KOPT-K1 (cell line): ENCODE results near the gene MALAT1.
"Not testable (repeated sequence)": the region's sequence is repeated elsewhere in the genome, so short reads cannot be mapped to it uniquely, and the experiment has no call there.

Experiments
- H3K27ac ChIP-seq: fragments of 200-600 bp; sonication (generic); 2 replicates; pipeline ENCODE4 v1.5.1; 2016; ENCODE audit warnings: antibody characterized with exemption, mild to moderate bottlenecking, low read depth, low read length; ENCODE audit not compliant: poor library complexity, severe bottlenecking
- H3K36me3 ChIP-seq: fragments of 200-600 bp; sonication (generic); 2 replicates; pipeline ENCODE4 v1.5.1; 2017; ENCODE audit warnings: antibody characterized with exemption, mild to moderate bottlenecking, low read length, moderate library complexity; ENCODE audit not compliant: insufficient read depth
- H3K9me3 ChIP-seq: fragments of 200-600 bp; sonication (generic); 2 replicates; pipeline ENCODE4 v1.5.1; 2017; ENCODE audit warnings: antibody characterized with exemption, low read length, mild to moderate bottlenecking; ENCODE audit not compliant: insufficient read depth, poor library complexity, severe bottlenecking

Gene MALAT1

GRCh38 chr11:65498977-65499712 lies at the start of gene MALAT1:
MALAT1 (plus strand) TSS chr11:65499045.
- Histone ChIP-seq H3K9me3 (no peaks in the 10 kb centered on the region), H3K36me3 (peaks cover 45% of the 10 kb centered on the region), H3K27ac (peak within 1 kb of the TSS; percentile 100)

- H3K36me3 ChIP-seq, H3K9me3 ChIP-seq, H3K27ac ChIP-seq: not testable (repeated sequence)
Measured at GRCh38 chr11:65451301-65451700, 47.5 kb upstream of the MALAT1 start.

DNA sequence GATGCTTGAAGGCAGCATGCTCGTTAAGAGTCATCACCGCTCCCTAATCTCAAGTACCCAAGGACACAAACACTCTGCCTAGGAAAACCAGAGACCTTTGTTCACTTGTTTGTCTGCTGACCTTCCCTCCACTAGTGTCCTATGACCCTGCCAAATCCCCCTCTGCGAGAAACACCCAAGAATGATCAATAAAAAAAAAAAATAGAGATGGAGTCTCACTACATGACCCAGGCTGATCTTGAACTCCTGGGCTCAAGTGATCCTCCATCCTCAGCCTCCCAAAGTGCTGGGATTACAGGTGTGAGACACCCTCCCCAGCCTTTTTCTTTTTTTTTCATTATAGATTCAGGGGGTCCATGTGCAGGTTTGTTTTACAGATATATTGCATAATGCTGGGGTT lies 46.6 kb upstream of the MALAT1 start:
- H3K9me3 ChIP-seq, H3K27ac ChIP-seq, H3K36me3 ChIP-seq: not testable (repeated sequence)

- Histone ChIP-seq H3K27ac (no peak overlapping the region), H3K9me3 (no peaks in the 10 kb centered on the region), H3K36me3 (no peaks in the 10 kb centered on the region)
Measured at GRCh38 chr11:65452806-65453490, 45.9 kb upstream of the MALAT1 start.

- Histone ChIP-seq H3K27ac (no peak overlapping the region), H3K36me3 (no peaks in the 10 kb centered on the region)
Measured at GRCh38 chr11:65454311-65454695, 44.5 kb upstream of the MALAT1 start.

GRCh38 chr11:65454696-65455456 lies 44.0 kb upstream of the MALAT1 start:
- peak overlapping the region; percentile 33 for H3K27ac ChIP-seq

More at GRCh38 chr11:65454311-65454695, 44.5 kb upstream of the MALAT1 start:
- H3K9me3 ChIP-seq = no peaks in the 10 kb centered on the region

DNA sequence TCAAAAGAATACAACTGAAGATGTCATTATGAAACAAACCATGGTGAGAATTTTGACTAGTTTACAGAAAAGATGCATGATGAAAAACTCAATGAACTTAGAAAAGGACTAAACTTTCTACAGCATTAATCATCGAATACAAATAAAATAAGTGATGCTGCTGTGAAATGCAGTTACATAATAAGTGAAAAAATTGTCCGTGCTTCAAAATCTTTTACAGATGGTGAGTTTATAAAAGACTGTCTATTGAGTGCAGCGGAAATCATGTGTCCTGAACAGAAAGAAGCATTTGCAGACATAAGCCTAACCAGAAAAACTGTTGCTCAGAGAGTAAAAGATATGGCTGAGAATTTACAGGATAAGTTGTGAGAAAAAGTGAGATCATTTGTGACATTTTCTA lies 42.4 kb upstream of the MALAT1 start:
- H3K9me3 ChIP-seq = no peaks in the 10 kb centered on the region
- H3K36me3 ChIP-seq = no peaks in the 10 kb centered on the region
- H3K27ac ChIP-seq = no peak overlapping the region

More at GRCh38 chr11:65454696-65455456, 44.0 kb upstream of the MALAT1 start:
- H3K9me3 ChIP-seq = no peaks in the 10 kb centered on the region
- no peaks in the 10 kb centered on the region for H3K36me3 ChIP-seq

DNA sequence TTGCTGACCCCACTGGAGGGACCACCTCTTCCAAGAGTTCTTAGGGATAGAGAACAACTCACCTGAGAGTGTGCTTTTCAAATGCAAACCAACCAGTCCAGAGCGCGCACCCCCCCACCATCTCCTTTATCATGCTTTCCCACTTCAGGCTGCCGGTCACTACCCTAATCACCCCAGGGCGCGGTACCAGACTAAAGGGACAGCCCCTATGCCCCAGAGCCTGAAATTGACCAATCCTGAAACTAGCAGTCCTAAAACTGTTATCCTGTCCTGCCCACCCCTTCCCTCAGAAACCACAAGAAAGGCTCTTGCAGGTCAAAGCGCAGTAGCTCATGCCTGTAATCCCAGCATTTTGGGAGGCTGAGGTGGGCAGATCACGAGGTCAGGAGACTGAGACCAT lies 39.3 kb upstream of the MALAT1 start:
- H3K36me3 ChIP-seq = no peaks in the 10 kb centered on the region
- H3K27ac ChIP-seq = no peak overlapping the region
- no peaks in the 10 kb centered on the region for H3K9me3 ChIP-seq

DNA sequence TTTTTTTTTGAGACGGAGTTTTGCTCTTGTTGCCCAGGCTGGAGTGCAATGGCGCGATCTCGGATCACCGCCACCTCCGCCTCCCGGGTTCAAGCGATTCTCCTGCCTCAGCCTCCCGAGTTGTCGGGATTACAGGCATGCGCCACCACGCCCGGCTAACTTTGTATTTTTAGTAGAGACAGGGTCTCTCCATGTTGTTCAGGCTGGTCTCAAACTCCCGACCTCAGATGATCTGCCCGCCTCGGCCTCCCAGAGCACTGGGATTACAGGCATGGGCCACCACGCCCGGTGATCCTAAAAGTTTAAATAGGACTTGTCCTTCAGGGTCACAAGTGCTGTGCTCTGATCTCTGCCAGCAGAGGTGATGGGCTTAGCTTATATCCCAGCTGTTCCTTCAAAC lies 33.4 kb upstream of the MALAT1 start:
- H3K9me3 ChIP-seq, H3K36me3 ChIP-seq, H3K27ac ChIP-seq: not testable (repeated sequence)

- H3K9me3 ChIP-seq, H3K36me3 ChIP-seq: not testable (repeated sequence)
Measured at GRCh38 chr11:65467306-65467705, 31.5 kb upstream of the MALAT1 start.

GRCh38 chr11:65468874-65469333 lies 29.9 kb upstream of the MALAT1 start:
- H3K36me3 ChIP-seq = no peaks in the 10 kb centered on the region
- no peaks in the 10 kb centered on the region for H3K9me3 ChIP-seq
- no peak overlapping the region for H3K27ac ChIP-seq

More at GRCh38 chr11:65467306-65467705, 31.5 kb upstream of the MALAT1 start:
- not testable (repeated sequence) for H3K27ac ChIP-seq

GRCh38 chr11:65470433-65471049 lies 28.3 kb upstream of the MALAT1 start:
- H3K9me3 ChIP-seq = no peaks in the 10 kb centered on the region
- H3K36me3 ChIP-seq = no peaks in the 10 kb centered on the region
- H3K27ac ChIP-seq = no peak overlapping the region

- Histone ChIP-seq H3K9me3 (no peaks in the 10 kb centered on the region), H3K27ac (no peak overlapping the region), H3K36me3 (no peaks in the 10 kb centered on the region)
Measured at GRCh38 chr11:65471447-65471891, 27.4 kb upstream of the MALAT1 start.

GRCh38 chr11:65472588-65473277 lies 26.1 kb upstream of the MALAT1 start:
- not testable (repeated sequence) for H3K36me3 ChIP-seq, H3K27ac ChIP-seq, H3K9me3 ChIP-seq
